ENCODE results near the gene PPP2R2D.

DNA sequence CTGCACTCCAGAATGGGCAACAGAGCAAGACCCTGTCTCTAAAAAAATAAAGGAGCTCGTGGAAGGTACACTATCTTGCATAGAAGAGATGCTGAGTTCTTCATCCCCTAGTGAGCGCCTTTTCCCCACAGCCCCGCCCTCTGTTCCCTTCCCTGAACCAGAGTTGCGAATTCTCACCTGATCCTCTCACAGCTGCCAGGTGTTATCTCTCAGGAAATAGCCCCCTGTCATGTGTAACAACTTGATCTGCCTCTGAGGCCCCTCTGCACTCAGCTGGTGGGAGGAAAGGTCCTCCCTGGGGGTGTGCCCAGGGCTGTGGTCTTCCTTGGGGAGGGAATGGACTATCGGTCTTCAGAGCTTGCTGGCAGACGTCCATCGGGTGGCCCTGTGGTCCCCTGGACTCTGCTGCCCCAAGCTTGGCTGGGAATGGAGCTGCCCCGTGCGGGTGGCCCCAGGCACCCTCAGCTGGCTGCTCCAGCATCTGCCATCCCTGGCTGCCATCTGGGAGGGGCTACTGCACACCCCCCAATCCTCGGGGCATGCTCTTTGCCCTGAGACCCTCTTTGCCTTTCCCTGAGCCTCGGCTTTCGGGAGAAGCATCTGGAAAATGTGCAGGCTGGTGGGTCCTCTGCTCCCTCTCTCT lies 102.6 kb downstream of the PPP2R2D start:
- TF ChIP-seq, protein P1, sequence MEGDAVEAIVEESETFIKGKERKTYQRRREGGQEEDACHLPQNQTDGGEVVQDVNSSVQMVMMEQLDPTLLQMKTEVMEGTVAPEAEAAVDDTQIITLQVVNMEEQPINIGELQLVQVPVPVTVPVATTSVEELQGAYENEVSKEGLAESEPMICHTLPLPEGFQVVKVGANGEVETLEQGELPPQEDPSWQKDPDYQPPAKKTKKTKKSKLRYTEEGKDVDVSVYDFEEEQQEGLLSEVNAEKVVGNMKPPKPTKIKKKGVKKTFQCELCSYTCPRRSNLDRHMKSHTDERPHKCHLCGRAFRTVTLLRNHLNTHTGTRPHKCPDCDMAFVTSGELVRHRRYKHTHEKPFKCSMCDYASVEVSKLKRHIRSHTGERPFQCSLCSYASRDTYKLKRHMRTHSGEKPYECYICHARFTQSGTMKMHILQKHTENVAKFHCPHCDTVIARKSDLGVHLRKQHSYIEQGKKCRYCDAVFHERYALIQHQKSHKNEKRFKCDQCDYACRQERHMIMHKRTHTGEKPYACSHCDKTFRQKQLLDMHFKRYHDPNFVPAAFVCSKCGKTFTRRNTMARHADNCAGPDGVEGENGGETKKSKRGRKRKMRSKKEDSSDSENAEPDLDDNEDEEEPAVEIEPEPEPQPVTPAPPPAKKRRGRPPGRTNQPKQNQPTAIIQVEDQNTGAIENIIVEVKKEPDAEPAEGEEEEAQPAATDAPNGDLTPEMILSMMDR (IDR thresholded peaks at IDR 0.05 in 4 of 5, conservative IDR thresholded peaks at IDR 0.05 in 1 of 5), result no peak
- no peak for TF ChIP-seq POLR2A (IDR thresholded peaks at IDR 0.05)

All from gastrocnemius medialis (tissue), 4 donors.